ENCODE measurements around the gene MACROD2. TPM values are rescaled to one million over a fixed set of nuclear protein-coding genes. Genes with fewer than 3 reads are reported as not detected.

Gene MACROD2
- total and polyA plus RNA-seq, 11 donors, result 0.54 to 5.4 (median 2.4) TPM

- no peaks in the 10 kb centered on the region for H3K36me3 ChIP-seq
- ATAC-seq, result no peak
- no peak overlapping the region for H3K27ac ChIP-seq
- TF ChIP-seq POLR2A (IDR thresholded peaks at IDR 0.05), result no peak
- TF ChIP-seq CTCF (IDR thresholded peaks at IDR 0.05), result no peak
- H3K4me1 ChIP-seq, result no peaks in the 10 kb centered on the region
- 82 to 92% (median 88%) methylated on average over 1 of the region's 1 CpG for WGBS, 4 donors
- no peaks in the 10 kb centered on the region for H3K27me3 ChIP-seq
- intact Hi-C loops (cut with DNase I), result no loop called here
- DNase-seq, result no peak
- H3K9me3 ChIP-seq, result peaks cover 0 to 9% (median 0%) of the 10 kb centered on the region in 12 donors
- no peak overlapping the region for H3K4me3 ChIP-seq
Measured at GRCh38 chr20:14304472-14304871, 309.2 kb downstream of the MACROD2 start.

- TF ChIP-seq POLR2A (IDR thresholded peaks at IDR 0.05) (no peak), CTCF (IDR thresholded peaks at IDR 0.05) (no peak)
- Histone ChIP-seq H3K9me3 (no peaks in the 10 kb centered on the region), H3K4me1 (no peaks in the 10 kb centered on the region), H3K36me3 (no peaks in the 10 kb centered on the region), H3K27me3 (no peaks in the 10 kb centered on the region), H3K4me3 (no peak overlapping the region), H3K27ac (peak overlapping the region in 1 of 12 donors; percentile 42)
- no peak for ATAC-seq
- no peak for DNase-seq
- WGBS, 4 donors, result 85 to 91% (median 89%) methylated on average over 2 of the region's 2 CpGs
- intact Hi-C loops (cut with DNase I), result no loop called here
Measured at GRCh38 chr20:14307956-14308355, 312.6 kb downstream of the MACROD2 start.

GRCh38 chr20:14310977-14311627, 315.8 kb downstream of the MACROD2 start:
- no peak for ATAC-seq
- Histone ChIP-seq H3K27ac (no peak overlapping the region), H3K36me3 (no peaks in the 10 kb centered on the region), H3K9me3 (no peaks in the 10 kb centered on the region), H3K27me3 (no peaks in the 10 kb centered on the region), H3K4me3 (no peak overlapping the region), H3K4me1 (no peaks in the 10 kb centered on the region)
- intact Hi-C loops (cut with DNase I), result no loop called here
- WGBS, 4 donors, result 92 to 94% (median 92%) methylated on average over 5 of the region's 5 CpGs
- TF ChIP-seq POLR2A (IDR thresholded peaks at IDR 0.05) (no peak), CTCF (IDR thresholded peaks at IDR 0.05) (no peak)
- DNase-seq, result no peak

GRCh38 chr20:14312001-14312400, 316.7 kb downstream of the MACROD2 start:
- H3K27me3 ChIP-seq, result no peaks in the 10 kb centered on the region
- DNase-seq, result no peak
- H3K4me3 ChIP-seq, result no peak overlapping the region
- H3K36me3 ChIP-seq, result no peaks in the 10 kb centered on the region
- no peak for TF ChIP-seq POLR2A (IDR thresholded peaks at IDR 0.05)
- TF ChIP-seq CTCF (IDR thresholded peaks at IDR 0.05), result no peak
- ATAC-seq, result no peak
- intact Hi-C loops (cut with DNase I), result no loop called here
- no peaks in the 10 kb centered on the region for H3K4me1 ChIP-seq
- no peak overlapping the region for H3K27ac ChIP-seq
- 88 to 96% (median 92%) methylated on average over 2 of the region's 2 CpGs for WGBS, 4 donors
- H3K9me3 ChIP-seq, result no peaks in the 10 kb centered on the region
